ENCODE measurements around the gene SOX4. TPM values are rescaled to one million over a fixed set of nuclear protein-coding genes. Genes with fewer than 3 reads are reported as not detected.

Gene SOX4
- total RNA-seq, 1 donor, result 33.2 TPM

DNA sequence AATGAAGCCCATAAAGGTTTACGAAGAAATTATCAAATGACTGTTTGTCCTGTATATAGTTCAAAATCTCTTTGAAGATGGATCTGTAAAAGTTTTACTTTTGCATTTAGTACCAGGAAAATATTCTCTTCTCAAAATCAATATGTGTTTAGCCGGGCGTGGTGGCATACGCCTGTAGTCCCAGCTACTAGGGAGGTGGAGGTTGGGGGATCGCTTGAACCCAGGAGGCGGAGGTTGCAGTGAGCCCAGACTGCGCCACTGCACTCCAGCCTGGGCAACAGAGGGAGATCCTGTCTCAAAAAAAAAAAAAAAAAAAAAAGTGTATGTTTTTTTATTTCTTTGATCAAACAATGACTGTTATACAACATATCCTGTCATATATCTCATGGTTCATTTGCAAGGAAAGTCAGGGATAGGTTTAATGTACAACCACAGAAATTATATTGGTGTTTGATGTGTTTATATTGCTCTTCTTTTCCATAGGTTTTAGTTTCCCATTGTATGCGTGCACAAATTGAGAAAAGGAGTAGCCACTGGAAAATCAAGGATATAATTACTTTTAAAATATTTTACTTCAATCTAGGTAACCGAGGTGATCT is 40.1 kb downstream of the SOX4 start:
- TF ChIP-seq, protein P1, sequence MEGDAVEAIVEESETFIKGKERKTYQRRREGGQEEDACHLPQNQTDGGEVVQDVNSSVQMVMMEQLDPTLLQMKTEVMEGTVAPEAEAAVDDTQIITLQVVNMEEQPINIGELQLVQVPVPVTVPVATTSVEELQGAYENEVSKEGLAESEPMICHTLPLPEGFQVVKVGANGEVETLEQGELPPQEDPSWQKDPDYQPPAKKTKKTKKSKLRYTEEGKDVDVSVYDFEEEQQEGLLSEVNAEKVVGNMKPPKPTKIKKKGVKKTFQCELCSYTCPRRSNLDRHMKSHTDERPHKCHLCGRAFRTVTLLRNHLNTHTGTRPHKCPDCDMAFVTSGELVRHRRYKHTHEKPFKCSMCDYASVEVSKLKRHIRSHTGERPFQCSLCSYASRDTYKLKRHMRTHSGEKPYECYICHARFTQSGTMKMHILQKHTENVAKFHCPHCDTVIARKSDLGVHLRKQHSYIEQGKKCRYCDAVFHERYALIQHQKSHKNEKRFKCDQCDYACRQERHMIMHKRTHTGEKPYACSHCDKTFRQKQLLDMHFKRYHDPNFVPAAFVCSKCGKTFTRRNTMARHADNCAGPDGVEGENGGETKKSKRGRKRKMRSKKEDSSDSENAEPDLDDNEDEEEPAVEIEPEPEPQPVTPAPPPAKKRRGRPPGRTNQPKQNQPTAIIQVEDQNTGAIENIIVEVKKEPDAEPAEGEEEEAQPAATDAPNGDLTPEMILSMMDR (IDR thresholded peaks at IDR 0.05; ENCODE audit: insufficient read depth, low read depth, low read length), result no peak
- no peak overlapping the region for H3K4me3 ChIP-seq (ENCODE audit: low read depth, low read length)
- DNase-seq (ENCODE audit: low read depth), result no peak

DNA sequence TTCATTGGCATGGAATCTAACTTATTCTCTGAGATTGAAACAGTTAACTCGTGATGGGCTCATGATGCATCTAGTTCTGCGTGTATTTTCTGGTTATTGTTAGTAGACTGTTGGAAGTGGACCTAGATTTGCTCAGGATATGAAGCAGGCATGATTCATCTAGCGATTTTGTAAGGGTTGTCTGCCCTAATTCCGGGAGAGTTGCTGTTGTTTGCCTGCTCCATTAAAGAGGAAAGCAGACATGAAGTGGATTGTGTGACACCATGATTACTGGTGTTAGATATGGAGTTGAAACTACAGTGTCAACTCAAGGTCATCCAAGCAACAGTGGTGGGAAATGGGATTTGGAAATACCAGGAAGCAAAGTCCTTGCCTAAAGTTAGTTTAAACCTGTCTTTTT is 41.0 kb downstream of the SOX4 start:
- peak; percentile 87 for DNase-seq (ENCODE audit: low read depth)
- H3K4me3 ChIP-seq (ENCODE audit: low read depth, low read length), result no peak overlapping the region
- TF ChIP-seq, protein P1 (IDR thresholded peaks at IDR 0.05; ENCODE audit: insufficient read depth, low read depth, low read length), result no peak

DNA sequence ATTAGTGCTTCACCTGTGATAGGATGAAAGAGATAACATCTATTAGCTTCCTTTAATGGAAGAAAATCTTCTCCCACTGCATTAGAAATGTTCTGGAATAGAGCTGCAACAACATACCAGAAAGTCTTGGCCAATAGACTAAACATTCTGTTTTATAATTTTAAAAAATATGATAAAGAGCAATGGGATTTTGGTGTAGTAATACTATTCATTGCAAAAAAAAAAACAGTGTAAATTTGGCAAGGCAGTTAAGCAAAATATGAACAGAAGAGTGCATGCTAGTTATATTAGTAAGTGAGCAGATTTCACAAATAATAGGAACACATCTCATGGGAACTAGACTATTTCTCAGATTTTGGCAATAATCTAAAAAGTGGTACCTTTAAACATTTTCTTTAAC is 43.3 kb downstream of the SOX4 start:
- TF ChIP-seq, protein P1 (IDR thresholded peaks at IDR 0.05; ENCODE audit: insufficient read depth, low read depth, low read length), result no peak
- no peak for DNase-seq (ENCODE audit: low read depth)
- H3K4me3 ChIP-seq (ENCODE audit: low read depth, low read length), result no peak overlapping the region

- TF ChIP-seq, protein P1 (IDR thresholded peaks at IDR 0.05; ENCODE audit: insufficient read depth, low read depth, low read length), result no peak
- DNase-seq (ENCODE audit: low read depth), result no peak
- H3K4me3 ChIP-seq (ENCODE audit: low read depth, low read length), result no peak overlapping the region
Measured at GRCh38 chr6:21639316-21639715, 45.8 kb downstream of the SOX4 start.

Small RNA genes within 50 kb of the gene (small RNA-seq; reads per million reads assigned to genes)
- gene BOLA2P3, result not detected

All from fibroblast of villous mesenchyme (primary cell).